Tibial nerve (tissue), 4 donors: ENCODE data around the gene SPC25. TPM values are rescaled to one million over a fixed set of nuclear protein-coding genes. Genes with fewer than 3 reads are reported as not detected.
"Not testable (repeated sequence)": the region's sequence is repeated elsewhere in the genome, so short reads cannot be mapped to it uniquely, and the experiment has no call there.

Source experiments
- DNase-seq, 2 donors: peaks; one replicate each; pipeline ENCODE4 v3.0.0-alpha.2; 2019; ENCODE audit warnings: low spot score in 2 of 2
- H3K27ac ChIP-seq, 4 donors: fragments of 200-600 bp; sonication (generic) in 3 of 4; one replicate each; pipeline ENCODE4 v1.5.1; 2017 to 2019; ENCODE audit warnings: mild to moderate bottlenecking in 1 of 4
- H3K27me3 ChIP-seq, 2 donors: fragments of 200-600 bp; sonication (generic) in 1 of 2; one replicate each; pipeline versions ENCODE4 v1.5.1 to v1.6.0; 2017 to 2019
- H3K36me3 ChIP-seq, 3 donors: fragments of 200-600 bp; sonication (generic); one replicate each; pipeline ENCODE4 v1.5.1; 2018 to 2019
- H3K4me1 ChIP-seq, 4 donors: fragments of 200-600 bp; sonication (generic) in 3 of 4; one replicate each; pipeline ENCODE4 v1.5.1; 2017 to 2019
- H3K4me3 ChIP-seq, 4 donors: fragments of 200-600 bp; sonication (generic) in 3 of 4; one replicate each; pipeline ENCODE4 v1.5.1; 2017 to 2019; ENCODE audit warnings: mild to moderate bottlenecking in 1 of 4, moderate library complexity in 1 of 4
- H3K9me3 ChIP-seq, 4 donors: fragments of 200-600 bp; sonication (generic) in 3 of 4; one replicate each; pipeline ENCODE4 v1.5.1; 2017 to 2019
- CTCF ChIP-seq, 5 experiments: fragments of 200-600 bp in 3 of 5; fragments of 450-650 bp in 2 of 5; sonication (generic) in 3 of 5; IDR thresholded peaks; one replicate each; pipeline ENCODE4 v1.5.1; 2016 to 2019; ENCODE audit warnings: antibody characterized with exemption in 5 of 5, mild to moderate bottlenecking in 3 of 5, moderate library complexity in 2 of 5
- EP300 ChIP-seq, 2 donors: sonication (generic); formaldehyde crosslinking; IDR thresholded peaks; one replicate each; pipeline ENCODE4 v1.6.1; 2017; ENCODE audit warnings: antibody characterized with exemption in 2 of 2, mild to moderate bottlenecking in 1 of 2
- POLR2A ChIP-seq, 2 donors: fragments of 450-650 bp; IDR thresholded peaks; one replicate each; pipeline ENCODE4 v1.6.1; 2017; ENCODE audit warnings: antibody characterized with exemption in 2 of 2, mild to moderate bottlenecking in 2 of 2, moderate library complexity in 2 of 2
- WGBS, 2 donors: methylation state at CpG; one replicate each; pipeline ENCODE4 v1.1.5; 2018; 5-methylcytosine and 5-hydroxymethylcytosine counted together
- total RNA-seq, 4 donors: library from RNA; depleted of rRNA; stranded (reverse); fragments of >200 nt; gene quantifications; one replicate each; pipeline ENCODE4 v1.1.0, GENCODE V29; 2016

Gene SPC25
- total RNA-seq, 4 donors from 2014 or later, result not detected

- H3K4me3 ChIP-seq, result no peak overlapping the region
- no peaks in the 10 kb centered on the region for H3K9me3 ChIP-seq
- no peak for DNase-seq
- 62 to 90% methylated on average over 3 of the region's 3 CpGs for WGBS, 2 donors
- no peak overlapping the region for H3K27ac ChIP-seq
- TF ChIP-seq EP300 (IDR thresholded peaks at IDR 0.05) (no peak), CTCF (IDR thresholded peaks at IDR 0.05) (no peak), POLR2A (IDR thresholded peaks at IDR 0.05) (no peak)
- no peaks in the 10 kb centered on the region for H3K36me3 ChIP-seq
- peaks cover 0 to 12% (median 3%) of the 10 kb centered on the region in 4 donors for H3K4me1 ChIP-seq
- no peaks in the 10 kb centered on the region for H3K27me3 ChIP-seq
Observed at GRCh38 chr2:168892327-168892726, 2.1 kb upstream of the SPC25 start.

DNA sequence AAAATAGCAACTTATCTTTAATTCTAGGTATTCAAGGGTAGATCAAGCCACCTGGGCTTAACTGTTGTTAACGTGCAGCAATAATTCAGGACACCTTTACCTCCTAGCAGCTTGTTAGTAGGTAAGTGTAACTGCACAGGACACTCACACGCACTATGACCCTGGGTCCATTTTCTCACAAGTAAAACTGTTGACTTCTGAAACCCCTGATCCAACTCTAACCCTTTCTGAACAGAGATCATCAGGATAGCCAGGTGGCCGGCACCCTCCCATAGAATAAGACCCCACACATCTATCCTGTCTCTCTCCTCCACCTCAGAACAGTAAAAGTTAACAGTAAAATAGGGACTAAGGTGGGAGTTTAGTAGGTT, 610 bp downstream of the SPC25 start:
- DNase-seq, result no peak
- Histone ChIP-seq H3K27ac (no peak overlapping the region), H3K9me3 (no peaks in the 10 kb centered on the region), H3K4me1 (peaks cover 0 to 12% (median 3%) of the 10 kb centered on the region in 4 donors), H3K27me3 (no peaks in the 10 kb centered on the region), H3K4me3 (peak overlapping the region in 3 of 4 donors; percentile 43 to 62 (median 49)), H3K36me3 (no peaks in the 10 kb centered on the region)
- 30 to 33% methylated on average over 3 of the region's 3 CpGs for WGBS, 2 donors
- no peak for TF ChIP-seq EP300 (IDR thresholded peaks at IDR 0.05)
- no peak for TF ChIP-seq CTCF (IDR thresholded peaks at IDR 0.05)
- no peak for TF ChIP-seq POLR2A (IDR thresholded peaks at IDR 0.05)

- 96 to 97% methylated on average over 1 of the region's 1 CpG for WGBS, 2 donors
- TF ChIP-seq EP300 (IDR thresholded peaks at IDR 0.05) (no peak), POLR2A (IDR thresholded peaks at IDR 0.05) (no peak), CTCF (IDR thresholded peaks at IDR 0.05) (no peak)
- Histone ChIP-seq H3K4me1 (peaks cover 0 to 6% (median 2%) of the 10 kb centered on the region in 4 donors), H3K36me3 (no peaks in the 10 kb centered on the region), H3K9me3 (no peaks in the 10 kb centered on the region), H3K4me3 (no peak overlapping the region), H3K27ac (no peak overlapping the region), H3K27me3 (no peaks in the 10 kb centered on the region)
- no peak for DNase-seq
Observed at GRCh38 chr2:168884975-168885374, 5.3 kb downstream of the SPC25 start.

GRCh38 chr2:168882163-168882562, 8.1 kb downstream of the SPC25 start:
- H3K9me3 ChIP-seq, H3K27me3 ChIP-seq, H3K4me3 ChIP-seq, DNase-seq, H3K36me3 ChIP-seq, H3K4me1 ChIP-seq, H3K27ac ChIP-seq: not testable (repeated sequence)
- 96 to 98% methylated on average over 12 of the region's 12 CpGs for WGBS, 2 donors

- H3K4me3 ChIP-seq, result no peak overlapping the region
- TF ChIP-seq POLR2A (IDR thresholded peaks at IDR 0.05), result no peak
- no peak for TF ChIP-seq CTCF (IDR thresholded peaks at IDR 0.05)
- TF ChIP-seq EP300 (IDR thresholded peaks at IDR 0.05), result no peak
- no peak overlapping the region for H3K27ac ChIP-seq
- DNase-seq, result no peak
- no peaks in the 10 kb centered on the region for H3K36me3 ChIP-seq
- no peaks in the 10 kb centered on the region for H3K4me1 ChIP-seq
- no peaks in the 10 kb centered on the region for H3K27me3 ChIP-seq
- H3K9me3 ChIP-seq, result no peaks in the 10 kb centered on the region
- WGBS, 2 donors, result 65 to 74% methylated on average over 6 of the region's 6 CpGs
Observed at GRCh38 chr2:168874368-168875054, 15.7 kb downstream of the SPC25 start.

GRCh38 chr2:168870824-168871223, 19.4 kb downstream of the SPC25 start:
- H3K4me3 ChIP-seq, H3K36me3 ChIP-seq: not testable (repeated sequence)

DNA sequence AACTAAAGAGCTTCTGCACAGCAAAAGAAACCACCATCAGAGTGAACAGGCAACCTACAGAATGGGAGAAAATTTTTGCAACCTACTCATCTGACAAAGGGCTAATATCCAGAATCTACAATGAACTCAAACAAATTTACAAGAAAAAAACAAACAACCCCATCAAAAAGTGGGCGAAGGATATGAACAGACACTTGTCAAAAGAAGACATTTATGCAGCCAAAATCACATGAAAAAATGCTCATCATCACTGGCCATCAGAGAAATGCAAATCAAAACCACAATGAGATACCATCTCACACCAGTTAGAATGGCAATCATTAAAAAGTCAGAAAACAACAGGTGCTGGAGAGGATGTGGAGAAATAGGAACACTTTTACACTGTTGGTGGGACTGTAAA, 19.9 kb downstream of the SPC25 start:
- not testable (repeated sequence) for H3K36me3 ChIP-seq, H3K27me3 ChIP-seq, H3K9me3 ChIP-seq, H3K4me3 ChIP-seq, DNase-seq, H3K4me1 ChIP-seq, H3K27ac ChIP-seq
- 100% methylated on average over 1 of the region's 1 CpG for WGBS, 2 donors

More at GRCh38 chr2:168870824-168871223, 19.4 kb downstream of the SPC25 start:
- not testable (repeated sequence) for H3K4me1 ChIP-seq, H3K27me3 ChIP-seq, H3K27ac ChIP-seq, H3K9me3 ChIP-seq, DNase-seq
- WGBS, 2 donors, result 98 to 99% methylated on average over 4 of the region's 4 CpGs

- not testable (repeated sequence) for H3K4me3 ChIP-seq, H3K9me3 ChIP-seq, DNase-seq, H3K27ac ChIP-seq, H3K27me3 ChIP-seq, H3K4me1 ChIP-seq
- H3K36me3 ChIP-seq, result peaks cover 0 to 20% (median 0%) of the 10 kb centered on the region in 3 donors
- WGBS, 2 donors, result 92 to 96% methylated on average over 1 of the region's 1 CpG
Observed at GRCh38 chr2:168867164-168867563, 23.1 kb downstream of the SPC25 start.
